Transverse colon (tissue), 4 donors: ENCODE data around the gene NOTCH2.

Source experiments
- CTCF ChIP-seq, 5 experiments: fragments of 200-600 bp in 3 of 5; fragments of 450-650 bp in 2 of 5; sonication (generic) in 3 of 5; IDR thresholded peaks; 1 replicate in 2 of 5; 2 replicates in 3 of 5; pipeline ENCODE4 v1.5.1; 2016 to 2017; ENCODE audit warnings: antibody characterized with exemption in 5 of 5, inconsistent platforms in 3 of 5, mild to moderate bottlenecking in 2 of 5, moderate library complexity in 1 of 5
- POLR2A ChIP-seq: fragments of 450-650 bp; IDR thresholded peaks from one replicate; pipeline ENCODE4 v1.6.1; 2016; ENCODE audit warnings: antibody characterized with exemption, mild to moderate bottlenecking, moderate library complexity
- POLR2AphosphoS5 ChIP-seq, 3 donors: sonication (generic); formaldehyde crosslinking; IDR thresholded peaks; one replicate each; pipeline ENCODE4 v1.6.1; 2016; ENCODE audit warnings: antibody characterized with exemption in 3 of 3

- TF ChIP-seq POLR2A (no peak), POLR2AphosphoS5 (IDR thresholded peaks at IDR 0.05) (no peak), CTCF (IDR thresholded peaks at IDR 0.05) (peak; percentile 68 to 87 (median 83))
Observed at GRCh38 chr1:119870917-119871596, 198.4 kb downstream of the NOTCH2 start.
